Activated T-cell treated with anti-CD3 and anti-CD28 coated beads for 24 hours (primary cell): Measurements from ENCODE around the gene SYNE2.

Source experiments
- DNase-seq: peaks from one replicate; pipeline ENCODE4 v3.0.0-alpha.2; 2020; ENCODE audit warnings: low read depth

The SYNE2 gene

DNA sequence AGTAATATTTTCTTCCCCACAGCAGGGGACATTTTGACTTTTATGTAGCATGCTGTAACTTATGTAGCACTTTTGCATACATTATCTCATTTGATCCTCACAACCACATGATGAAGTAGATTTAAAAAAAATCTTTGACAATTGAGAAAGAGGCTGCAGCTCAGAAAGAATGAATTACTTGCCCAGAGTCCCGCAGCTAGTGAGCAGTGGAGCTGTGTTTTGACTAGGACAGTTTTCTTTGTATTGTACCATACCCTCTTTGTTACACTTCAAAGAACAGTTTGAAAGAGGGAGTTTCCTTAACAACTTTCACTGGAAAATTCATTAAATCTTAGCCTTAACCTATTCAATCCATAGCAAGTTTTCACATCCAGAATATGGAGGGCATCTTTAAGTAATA, 58.6 kb downstream of the SYNE2 start:
- no peak for DNase-seq

DNA sequence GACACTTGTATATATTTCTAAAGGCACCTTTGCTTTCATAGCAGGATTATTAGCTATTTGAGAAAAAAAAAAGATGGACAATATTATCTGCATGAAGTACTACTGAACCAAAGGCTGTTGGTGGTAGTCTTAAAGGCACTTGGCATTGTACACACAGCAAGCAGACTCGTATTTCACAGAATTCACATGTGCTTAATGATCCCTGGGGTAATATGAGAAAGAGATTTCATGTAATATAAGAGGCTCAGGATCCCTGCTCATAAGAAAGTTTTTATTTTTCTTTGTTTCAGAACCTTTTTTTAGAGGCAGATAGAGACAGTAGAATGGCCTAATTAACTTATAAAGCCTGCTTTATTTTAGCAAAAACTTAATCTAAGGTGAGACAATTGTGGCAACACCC, 59.5 kb downstream of the SYNE2 start:
- DNase-seq, result no peak

GRCh38 chr14:63918411-63918810, 65.6 kb downstream of the SYNE2 start:
- DNase-seq, result no peak

DNA sequence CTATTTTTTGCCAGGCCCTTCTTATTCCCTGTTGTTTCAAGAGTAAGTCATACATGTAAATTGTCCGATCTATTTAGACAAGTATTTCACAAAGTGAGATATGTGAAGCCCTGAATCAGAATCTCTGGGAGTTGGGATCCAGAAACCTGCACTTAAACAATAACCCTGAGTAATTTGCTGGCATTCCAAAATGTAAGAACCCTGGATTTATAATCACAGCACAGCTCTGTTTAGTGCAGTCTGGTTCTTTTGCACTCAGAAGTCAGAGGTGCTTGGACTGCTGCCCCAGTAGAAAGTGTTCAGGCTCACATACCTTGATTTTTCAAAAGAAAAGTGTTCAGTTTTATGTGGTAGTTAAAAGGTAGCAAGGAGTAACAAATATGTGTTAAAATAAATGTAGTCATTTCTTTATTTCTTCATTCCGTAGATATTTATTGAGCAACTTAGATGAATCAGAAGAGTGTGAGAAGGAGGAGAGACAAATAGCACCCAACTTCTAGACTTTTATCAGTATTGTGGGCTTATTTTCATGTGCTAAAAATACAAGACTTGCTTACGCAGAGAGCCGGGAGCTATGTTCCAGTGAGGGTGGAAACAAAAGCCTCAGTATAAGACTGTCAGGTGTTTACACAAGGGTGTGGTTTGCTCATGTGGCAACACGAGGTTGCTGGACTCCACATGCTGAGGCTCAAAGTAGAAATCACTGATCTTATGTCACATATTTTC, 70.1 kb downstream of the SYNE2 start:
- DNase-seq, result no peak

DNA sequence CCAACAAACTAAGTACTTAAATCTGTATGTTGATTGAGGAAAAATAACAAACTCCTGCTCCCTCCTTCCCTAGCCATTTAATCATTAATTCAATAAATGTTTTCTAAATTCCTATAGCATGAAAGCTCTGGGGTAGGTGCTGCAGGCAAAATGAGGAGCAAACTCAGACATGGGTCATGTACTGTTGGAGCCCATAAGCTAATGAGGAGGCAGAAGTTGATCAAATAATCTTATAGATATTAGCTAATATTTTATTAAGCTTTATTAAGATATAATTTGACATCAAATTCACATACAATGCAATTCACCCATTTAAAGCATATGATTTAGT, 70.6 kb downstream of the SYNE2 start:
- no peak for DNase-seq

- DNase-seq, result no peak
Measured at GRCh38 chr14:63924375-63924774, 71.6 kb downstream of the SYNE2 start.

DNA sequence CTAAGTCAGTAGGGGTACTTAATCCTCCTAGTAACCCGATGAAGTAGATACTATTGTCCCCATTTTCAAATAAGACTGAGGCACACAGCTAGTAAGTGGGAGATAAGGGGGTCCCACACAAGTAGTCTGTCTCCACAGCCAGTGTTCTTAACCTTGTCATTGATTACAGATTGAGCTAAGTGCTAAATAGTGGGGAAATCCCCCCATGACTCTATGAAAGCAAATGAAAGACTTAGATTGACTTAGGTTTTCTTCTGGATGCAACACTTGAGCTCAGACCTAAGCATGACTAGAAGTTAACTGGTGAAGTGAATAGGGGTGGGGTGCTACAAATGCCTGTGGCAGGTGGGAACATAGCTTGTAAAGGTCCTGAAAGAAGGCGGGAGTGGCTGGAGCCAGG, 73.8 kb downstream of the SYNE2 start:
- no peak for DNase-seq

GRCh38 chr14:63928744-63929174, 76.0 kb downstream of the SYNE2 start:
- no peak for DNase-seq

DNA sequence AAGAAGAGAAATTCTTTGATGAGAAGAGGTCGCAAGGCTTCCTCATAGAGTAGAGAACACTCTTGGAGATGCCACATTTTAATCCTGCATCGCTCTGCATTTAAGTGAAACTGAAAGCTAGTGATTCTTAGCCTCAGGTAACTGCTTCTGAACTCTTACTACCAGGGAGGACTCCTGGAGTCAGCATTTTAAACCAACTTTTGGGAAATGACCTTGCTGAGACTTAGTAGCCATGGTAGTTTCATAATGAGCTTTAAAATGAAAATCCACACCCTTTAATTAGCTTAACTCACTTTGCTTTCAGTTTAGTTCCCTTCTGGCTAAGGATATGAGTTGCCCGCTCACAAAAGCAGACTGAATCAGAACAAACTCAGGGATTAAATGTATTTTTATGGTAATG, 80.3 kb downstream of the SYNE2 start:
- DNase-seq, result no peak

- DNase-seq, result no peak
Measured at GRCh38 chr14:63933711-63934110, 80.9 kb downstream of the SYNE2 start.

GRCh38 chr14:63938198-63939005, 85.6 kb downstream of the SYNE2 start:
- no peak for DNase-seq

GRCh38 chr14:63939006-63939270, 86.1 kb downstream of the SYNE2 start:
- DNase-seq, result no peak

DNA sequence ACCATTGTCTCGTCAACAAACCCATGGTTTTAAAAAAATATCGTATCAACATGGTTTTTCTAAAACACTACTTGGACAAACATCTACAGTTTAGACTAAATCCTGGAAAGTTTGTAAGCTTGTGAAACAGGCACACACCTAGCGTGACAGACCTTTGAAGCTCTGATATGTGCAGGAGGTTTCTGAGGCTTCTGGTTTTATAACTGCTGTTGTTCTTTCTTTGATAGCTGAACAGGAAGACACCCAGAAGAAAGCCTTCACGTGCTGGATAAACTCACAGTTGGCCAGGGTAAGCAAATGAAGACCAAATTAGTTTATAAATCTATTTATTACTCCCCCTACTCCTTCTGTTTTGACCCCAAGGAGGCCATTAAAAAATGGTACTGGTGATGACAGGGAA, 87.6 kb downstream of the SYNE2 start:
- DNase-seq, result no peak

DNA sequence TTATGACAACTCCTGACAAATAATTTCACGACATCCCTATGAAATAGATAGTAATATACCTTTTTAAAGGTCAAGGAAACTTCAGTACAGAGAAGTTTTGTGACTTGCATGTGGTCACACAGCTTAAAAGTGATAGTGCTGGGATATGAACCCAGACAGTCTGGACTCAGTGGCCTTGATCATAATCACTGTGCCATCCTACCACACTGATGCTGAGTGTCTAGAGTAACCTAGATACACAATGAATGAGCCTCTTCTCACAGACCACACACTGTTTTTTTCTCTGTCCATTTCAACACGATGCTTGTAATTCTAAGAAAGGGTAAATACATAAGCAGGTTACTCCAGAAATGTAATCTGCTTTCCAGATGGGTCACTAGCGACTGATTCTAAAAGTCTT, 88.2 kb downstream of the SYNE2 start:
- DNase-seq, result no peak

GRCh38 chr14:63949696-63950095, 96.9 kb downstream of the SYNE2 start:
- no peak for DNase-seq

- DNase-seq, result no peak
Measured at GRCh38 chr14:63951021-63951420, 98.2 kb downstream of the SYNE2 start.

DNA sequence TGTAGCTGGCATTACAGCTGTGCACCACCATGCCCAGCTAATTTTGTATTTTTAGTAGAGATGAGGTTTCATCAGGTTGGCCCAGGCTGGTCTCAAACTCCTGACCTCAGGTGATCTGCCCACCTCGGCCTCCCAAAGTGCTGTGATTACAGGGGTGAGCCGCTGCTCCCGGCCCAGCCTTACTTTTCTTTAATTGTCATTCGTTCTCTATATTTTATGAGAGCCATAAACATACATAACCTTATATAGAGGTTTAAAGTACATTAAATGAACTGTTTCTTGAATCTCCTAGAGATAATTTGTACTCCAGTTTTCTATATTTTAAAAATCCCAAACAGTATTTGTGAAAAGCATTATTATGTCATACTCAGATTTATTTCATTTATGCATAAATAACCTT, 98.6 kb downstream of the SYNE2 start:
- DNase-seq, result no peak

DNA sequence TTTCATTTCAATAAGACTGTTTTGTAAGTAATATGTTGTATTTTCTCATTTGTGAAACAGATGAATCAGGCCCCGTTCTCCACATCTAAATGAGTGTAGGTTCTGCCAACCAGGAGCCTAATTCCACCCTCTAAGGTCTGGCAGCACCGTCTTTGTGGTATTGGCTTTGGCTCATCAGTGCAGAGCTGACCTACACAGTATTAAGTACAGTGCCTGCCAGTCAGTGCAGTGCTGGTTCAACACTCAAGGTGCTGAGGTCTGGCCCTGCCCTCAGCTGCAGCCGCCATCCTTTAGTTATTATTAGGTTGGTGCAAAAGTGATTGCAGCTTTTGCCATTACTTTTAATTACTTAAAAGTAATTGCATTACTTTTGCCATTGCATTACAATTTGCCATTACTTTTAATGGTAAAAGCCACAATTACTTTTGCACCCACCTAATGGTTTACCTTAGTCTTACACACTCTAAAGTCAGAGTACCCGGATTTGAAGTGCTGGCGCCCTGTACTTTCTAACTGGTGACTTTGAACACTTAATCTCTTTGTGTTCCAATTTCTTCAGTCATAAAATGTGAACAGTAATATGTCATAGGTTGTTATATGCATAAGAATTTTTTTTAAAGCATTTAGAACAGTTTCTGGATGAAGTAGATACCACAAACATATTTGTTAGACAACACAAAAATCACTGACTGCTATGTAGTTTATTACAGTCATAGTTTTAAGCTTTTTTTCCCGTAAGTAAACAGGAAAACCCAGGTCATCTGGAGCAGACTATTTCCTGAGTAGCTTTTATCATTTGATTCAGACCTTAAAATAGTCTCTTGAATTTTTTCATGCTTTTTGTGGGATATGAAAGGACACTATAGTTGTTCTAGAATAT, 99.5 kb downstream of the SYNE2 start:
- no peak for DNase-seq

DNA sequence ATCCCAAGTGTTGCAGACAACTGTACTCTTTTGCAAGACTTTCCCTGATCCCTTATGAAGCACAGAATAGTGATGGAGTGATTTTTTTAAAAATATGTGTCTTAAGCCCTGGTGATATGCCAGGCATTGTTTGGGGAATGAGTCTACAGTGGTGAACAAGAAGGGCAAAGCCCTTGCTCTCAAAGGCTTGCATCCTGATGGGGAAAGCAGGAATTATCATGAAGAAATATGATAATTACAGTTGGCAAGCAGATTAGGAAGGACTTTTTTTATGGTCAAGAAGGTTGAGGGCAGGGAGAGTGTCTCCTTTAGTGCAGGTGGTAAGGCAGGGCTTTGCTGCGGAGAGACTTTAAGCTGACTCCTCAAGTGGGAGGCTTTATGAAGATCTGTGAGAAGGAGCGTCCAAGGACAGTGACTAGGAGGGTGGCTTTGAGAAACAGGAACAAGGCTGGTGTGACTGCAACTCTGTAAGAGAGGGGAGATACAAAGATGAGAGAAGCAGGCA, 100.2 kb downstream of the SYNE2 start:
- DNase-seq, result no peak

DNA sequence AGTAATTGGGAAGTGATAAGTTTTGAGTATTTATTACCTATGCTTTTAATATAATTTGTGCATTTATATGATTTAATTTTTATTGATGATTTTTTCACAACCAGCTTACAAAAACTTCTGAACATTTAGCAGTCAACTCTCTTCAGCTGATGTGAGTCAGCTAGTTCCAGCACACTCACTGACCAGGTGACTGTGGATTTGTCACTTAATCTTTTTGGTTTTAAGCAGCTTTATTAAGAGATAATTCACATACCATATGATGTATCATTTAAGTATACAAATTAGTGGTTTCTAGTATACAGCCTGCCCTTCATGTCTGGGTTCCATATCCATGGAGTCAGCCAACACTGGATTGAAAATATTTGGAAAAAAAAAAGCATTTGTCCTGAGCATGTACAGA, 103.5 kb downstream of the SYNE2 start:
- no peak for DNase-seq

GRCh38 chr14:63960926-63961567, 108.2 kb downstream of the SYNE2 start:
- DNase-seq, result no peak

DNA sequence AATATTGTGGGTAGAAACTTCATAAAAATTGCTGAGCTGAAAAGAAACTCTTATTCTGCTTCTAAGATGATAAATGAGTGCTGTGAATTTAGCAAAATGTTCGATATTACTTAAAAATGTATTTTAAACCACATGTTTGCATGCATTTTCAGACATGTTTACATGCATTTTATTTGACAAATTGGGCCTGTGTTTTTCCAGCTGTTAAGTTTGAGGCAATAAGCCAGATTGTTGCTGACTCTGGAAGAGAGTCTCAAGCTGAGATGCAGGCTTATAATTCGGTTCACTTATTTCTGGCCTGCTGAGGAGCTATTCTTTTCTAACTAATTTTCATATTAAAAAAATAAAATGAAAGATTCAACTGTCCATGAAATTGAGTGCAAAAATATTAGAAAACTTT, 110.1 kb downstream of the SYNE2 start:
- no peak for DNase-seq
